GM23338 (cell line): ENCODE data around the gene TPST2. TPM values are rescaled to one million over a fixed set of nuclear protein-coding genes. Genes with fewer than 3 reads are reported as not detected.

Experiments
- ATAC-seq: fragments of 200-7000 bp; cut with Tn5 transposase; 3 replicates; pipeline ENCODE4 v1.9.1; 2020
- DNase-seq: peaks from one replicate; pipeline ENCODE4 v3.0.0-alpha.2; 2015; ENCODE audit warnings: low spot score
- H2AFZ ChIP-seq: fragments of 200-600 bp; sonication (generic); 2 replicates; pipeline ENCODE4 v1.8.0; 2016; ENCODE audit warnings: antibody characterized with exemption, mild to moderate bottlenecking, moderate library complexity
- H3F3A ChIP-seq: fragments of 200-600 bp; sonication (generic); replicated peaks from 2 replicates; pipeline ENCODE4 v1.8.0; 2017; ENCODE audit warnings: antibody characterized with exemption, mixed run types, low read depth
- H3K27ac ChIP-seq: fragments of 200-600 bp; sonication (generic); 2 replicates; pipeline ENCODE4 v1.6.1; 2016; ENCODE audit warnings: low read depth
- H3K27me3 ChIP-seq: fragments of 200-600 bp; sonication (generic); 2 replicates; pipeline ENCODE4 v1.8.0; 2016; ENCODE audit warnings: mild to moderate bottlenecking, mixed run types, moderate library complexity; ENCODE audit not compliant: insufficient read depth
- H3K36me3 ChIP-seq: fragments of 200-600 bp; sonication (generic); 2 replicates; pipeline ENCODE4 v1.8.0; 2016; ENCODE audit warnings: mild to moderate bottlenecking; ENCODE audit not compliant: insufficient read depth
- H3K4me1 ChIP-seq: fragments of 200-600 bp; sonication (generic); 2 replicates; pipeline ENCODE4 v1.8.0; 2016; ENCODE audit warnings: mild to moderate bottlenecking, moderate library complexity; ENCODE audit not compliant: insufficient read depth
- H3K4me2 ChIP-seq: fragments of 200-600 bp; sonication (generic); 2 replicates; pipeline ENCODE4 v1.7.1; 2017; ENCODE audit warnings: mixed run types
- H3K4me3 ChIP-seq: fragments of 200-600 bp; sonication (generic); 2 replicates; pipeline ENCODE4 v1.6.1; 2016; ENCODE audit warnings: mixed run types
- H3K79me2 ChIP-seq: fragments of 200-600 bp; sonication (generic); replicated peaks from 2 replicates; pipeline ENCODE4 v1.8.0; 2017; ENCODE audit warnings: mild to moderate bottlenecking; ENCODE audit not compliant: insufficient read depth
- H3K9me2 ChIP-seq: fragments of 200-600 bp; sonication (generic); 2 replicates; pipeline ENCODE4 v1.8.0; 2017; ENCODE audit not compliant: insufficient read depth
- H4K20me1 ChIP-seq: fragments of 200-600 bp; sonication (generic); replicated peaks from 2 replicates; pipeline ENCODE4 v1.8.0; 2017; ENCODE audit warnings: mild to moderate bottlenecking; ENCODE audit not compliant: insufficient read depth
- H3K27ac Mint-ChIP-seq: 2 replicates; pipeline ENCODE4 v1.8.0; 2020; ENCODE audit warnings: inconsistent platforms, mild to moderate bottlenecking, moderate library complexity, mixed read lengths
- H3K27me3 Mint-ChIP-seq: 3 replicates; pipeline ENCODE4 v1.8.0; 2022; ENCODE audit warnings: low read depth, mild to moderate bottlenecking, moderate library complexity, mixed read lengths, inconsistent platforms; ENCODE audit not compliant: insufficient read depth, poor library complexity
- H3K36me3 Mint-ChIP-seq: 3 replicates; pipeline ENCODE4 v1.8.0; 2021; ENCODE audit warnings: low read depth, mild to moderate bottlenecking, inconsistent platforms, moderate library complexity, mixed read lengths
- H3K4me1 Mint-ChIP-seq: 3 replicates; pipeline ENCODE4 v1.8.0; 2020; ENCODE audit warnings: mild to moderate bottlenecking, inconsistent platforms, mixed read lengths
- H3K4me3 Mint-ChIP-seq: 3 replicates; pipeline ENCODE4 v1.8.0; 2021; ENCODE audit warnings: moderate library complexity, mild to moderate bottlenecking, inconsistent platforms, mixed read lengths
- H3K9me3 Mint-ChIP-seq: 3 replicates; pipeline ENCODE4 v1.8.0; 2020; ENCODE audit warnings: moderate library complexity, mild to moderate bottlenecking, inconsistent platforms, mixed read lengths
- CREB1 ChIP-seq: fragments of 250-450 bp; sonication (Bioruptor Pico); IDR thresholded peaks from 2 replicates; pipeline ENCODE4 v1.5.0; 2020; ENCODE audit warnings: low read depth, mild to moderate bottlenecking, moderate library complexity
- EZH2 ChIP-seq: fragments of 200-600 bp; sonication (generic); IDR thresholded peaks from one replicate; pipeline ENCODE4 v1.8.0; 2017; ENCODE audit warnings: antibody characterized with exemption, mild to moderate bottlenecking, low read depth; ENCODE audit not compliant: unreplicated experiment
- EZH2phosphoT487 ChIP-seq: fragments of 200-600 bp; sonication (generic); IDR thresholded peaks from one replicate; pipeline ENCODE4 v1.8.1; 2018; ENCODE audit warnings: antibody characterized with exemption; ENCODE audit not compliant: unreplicated experiment
- JUNB ChIP-seq: IDR thresholded peaks from one replicate; pipeline ENCODE4 v1.6.1; 2016; ENCODE audit warnings: antibody characterized with exemption; ENCODE audit not compliant: unreplicated experiment
- NANOG ChIP-seq: IDR thresholded peaks from 2 replicates; pipeline ENCODE4 v1.6.1; 2016; ENCODE audit warnings: antibody characterized with exemption, borderline replicate concordance
- POLR2AphosphoS5 ChIP-seq: IDR thresholded peaks from 2 replicates; pipeline ENCODE4 v1.6.1; 2016; ENCODE audit warnings: antibody characterized with exemption, low read depth
- STAT1 ChIP-seq: IDR thresholded peaks from one replicate; pipeline ENCODE4 v1.6.1; 2016; ENCODE audit warnings: antibody characterized with exemption; ENCODE audit not compliant: unreplicated experiment
- ZNF114 ChIP-seq: fragments of 250-450 bp; sonication (Bioruptor Pico); IDR thresholded peaks from 2 replicates; pipeline ENCODE4 v1.5.0; 2020; ENCODE audit warnings: mild to moderate bottlenecking, moderate library complexity
- ZNF331 ChIP-seq: fragments of 250-450 bp; sonication (Bioruptor Pico); IDR thresholded peaks from 2 replicates; pipeline ENCODE4 v1.5.0; 2020; ENCODE audit warnings: low read depth, mild to moderate bottlenecking, moderate library complexity
- polyA plus RNA-seq: library from polyadenylated mRNA; unstranded; fragments of >200 nt; fragmentation: Nextera tagmentation; extraction: Ambion mirVana; gene quantifications from 2 replicates; pipeline ENCODE4 v1.2.1, GENCODE V29; 2016
- total RNA-seq: library from RNA; depleted of rRNA; stranded (reverse); fragments of >200 nt; shearing (Covaris generic); gene quantifications from 2 replicates; pipeline ENCODE4 v1.2.3, GENCODE V29; 2014
- TF ChIP-seq, protein P1 (sequence below), 2 experiments: fragments of 200-600 bp in 1 of 2; sonication (generic) in 1 of 2; conservative IDR thresholded peaks; 2 replicates each; pipeline versions ENCODE4 v1.5.1 to v1.6.1; 2016 to 2017; ENCODE audit warnings: antibody characterized with exemption in 2 of 2, low read depth in 2 of 2, mild to moderate bottlenecking in 2 of 2, moderate library complexity in 1 of 2
- TF ChIP-seq, protein P2 (sequence below): IDR thresholded peaks from 2 replicates; pipeline ENCODE4 v1.6.1; 2016; ENCODE audit warnings: antibody characterized with exemption
- TF ChIP-seq, protein P3 (sequence below): IDR thresholded peaks from one replicate; pipeline ENCODE4 v1.6.1; 2018; ENCODE audit warnings: antibody characterized with exemption; ENCODE audit not compliant: unreplicated experiment

The TPST2 gene
- total and polyA plus RNA-seq, 2 experiments from 2014 or later, result 37.9 to 127 TPM

DNA sequence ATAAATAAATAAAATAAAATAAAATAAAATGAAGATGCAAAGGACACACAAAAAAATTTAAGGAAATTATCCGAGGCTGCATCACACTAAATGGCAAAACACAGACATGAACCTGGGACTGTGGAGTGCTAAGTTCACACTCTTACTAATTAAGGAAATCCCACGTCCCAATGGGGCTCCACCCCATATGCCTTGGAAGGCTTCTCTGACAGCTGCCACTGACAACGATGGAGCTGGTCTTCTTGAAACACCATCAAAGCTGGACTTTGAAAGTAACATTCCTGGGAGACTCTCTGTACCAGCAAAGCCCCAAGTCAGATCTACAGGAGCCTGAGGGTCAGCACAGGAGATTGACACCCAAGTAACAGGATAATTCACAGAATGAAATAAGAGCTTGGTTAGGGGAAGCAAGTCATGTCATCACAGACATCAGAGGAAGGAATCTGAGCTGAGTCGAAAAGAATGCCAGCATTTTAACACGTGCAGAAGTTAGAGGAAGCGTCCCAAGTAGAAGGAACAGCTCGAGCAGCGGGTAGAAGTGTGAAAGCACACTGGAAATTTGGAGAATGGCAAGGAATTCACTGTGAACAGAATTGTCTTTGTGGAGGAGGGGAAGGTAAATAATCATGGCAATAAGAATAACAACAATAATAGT, 13.8 kb downstream of the TPST2 start:
- peaks cover 39% of the 10 kb centered on the region for H3K36me3 Mint-ChIP-seq
- Histone ChIP-seq H2AFZ (no peak overlapping the region), H3K9me2 (no peaks in the 10 kb centered on the region), H3K4me1 (peaks cover 64% of the 10 kb centered on the region), H3K36me3 (no peaks in the 10 kb centered on the region), H4K20me1 (peaks cover 6% of the 10 kb centered on the region; the same call in 1 of the 2 replicates), H3K4me3 (no peak overlapping the region), H3K4me2 (no peak overlapping the region), H3K27ac (no peak overlapping the region; the same call in 1 of the 2 replicates), H3F3A (peaks cover 20% of the 10 kb centered on the region; the same call in 1 of the 2 replicates), H3K79me2 (peaks cover 97% of the 10 kb centered on the region), H3K27me3 (no peaks in the 10 kb centered on the region)
- no peak overlapping the region for H3K4me3 Mint-ChIP-seq
- H3K9me3 Mint-ChIP-seq, result no peaks in the 10 kb centered on the region; the same call in 2 of the 3 replicates
- ATAC-seq (no peak), DNase-seq (no peak)
- peaks cover 75% of the 10 kb centered on the region for H3K4me1 Mint-ChIP-seq
- peaks cover 8% of the 10 kb centered on the region for H3K27me3 Mint-ChIP-seq
- H3K27ac Mint-ChIP-seq, result no peak overlapping the region
- TF ChIP-seq, protein P1, sequence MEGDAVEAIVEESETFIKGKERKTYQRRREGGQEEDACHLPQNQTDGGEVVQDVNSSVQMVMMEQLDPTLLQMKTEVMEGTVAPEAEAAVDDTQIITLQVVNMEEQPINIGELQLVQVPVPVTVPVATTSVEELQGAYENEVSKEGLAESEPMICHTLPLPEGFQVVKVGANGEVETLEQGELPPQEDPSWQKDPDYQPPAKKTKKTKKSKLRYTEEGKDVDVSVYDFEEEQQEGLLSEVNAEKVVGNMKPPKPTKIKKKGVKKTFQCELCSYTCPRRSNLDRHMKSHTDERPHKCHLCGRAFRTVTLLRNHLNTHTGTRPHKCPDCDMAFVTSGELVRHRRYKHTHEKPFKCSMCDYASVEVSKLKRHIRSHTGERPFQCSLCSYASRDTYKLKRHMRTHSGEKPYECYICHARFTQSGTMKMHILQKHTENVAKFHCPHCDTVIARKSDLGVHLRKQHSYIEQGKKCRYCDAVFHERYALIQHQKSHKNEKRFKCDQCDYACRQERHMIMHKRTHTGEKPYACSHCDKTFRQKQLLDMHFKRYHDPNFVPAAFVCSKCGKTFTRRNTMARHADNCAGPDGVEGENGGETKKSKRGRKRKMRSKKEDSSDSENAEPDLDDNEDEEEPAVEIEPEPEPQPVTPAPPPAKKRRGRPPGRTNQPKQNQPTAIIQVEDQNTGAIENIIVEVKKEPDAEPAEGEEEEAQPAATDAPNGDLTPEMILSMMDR (conservative IDR thresholded peaks at IDR 0.05; ENCODE audit: low read depth in 2 of 2), result no peak

DNA sequence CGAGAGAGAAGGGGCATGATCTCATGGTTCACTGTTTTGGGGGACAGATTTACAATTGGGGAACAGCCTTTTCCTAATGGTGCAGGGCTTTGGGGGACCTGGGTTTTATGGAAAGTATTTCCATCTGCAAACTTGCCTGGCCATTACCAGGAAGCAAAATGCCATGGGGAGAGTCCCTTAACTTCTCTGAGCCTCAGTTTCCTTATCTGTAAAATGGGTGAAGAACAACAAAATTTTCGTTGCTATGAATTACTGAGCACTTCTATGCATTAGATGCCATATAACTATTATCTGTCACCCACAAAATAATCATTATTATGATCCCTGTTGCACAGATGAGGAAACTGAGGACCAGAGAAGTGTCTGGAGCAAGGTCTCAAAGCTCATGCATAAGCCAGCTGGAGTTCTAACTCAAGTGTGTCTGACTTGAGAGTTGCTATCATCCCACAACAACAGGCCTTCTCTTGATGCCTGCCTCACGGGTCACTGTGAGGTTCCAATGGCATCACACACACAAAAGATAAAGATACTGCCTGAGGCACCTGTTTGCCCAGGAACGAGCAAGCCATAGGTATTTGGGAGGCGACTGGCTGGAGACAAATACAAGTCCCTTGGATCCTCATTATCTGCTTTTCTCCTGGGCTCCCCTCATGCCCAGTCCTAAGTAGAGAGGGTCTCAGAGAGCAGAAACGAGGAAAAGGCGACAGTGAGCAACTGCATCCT, 15.8 kb downstream of the TPST2 start:
- Histone ChIP-seq H3F3A (peaks cover 22% of the 10 kb centered on the region), H3K27ac (peak overlapping the region; percentile 46), H3K27me3 (no peaks in the 10 kb centered on the region), H3K36me3 (no peaks in the 10 kb centered on the region), H2AFZ (no peak overlapping the region), H4K20me1 (peaks cover 6% of the 10 kb centered on the region; the same call in 1 of the 2 replicates), H3K4me1 (peaks cover 60% of the 10 kb centered on the region), H3K79me2 (peaks cover 98% of the 10 kb centered on the region), H3K4me2 (peak overlapping the region; percentile 49), H3K9me2 (no peaks in the 10 kb centered on the region), H3K4me3 (no peak overlapping the region)
- Mint-ChIP-seq H3K4me1 (peaks cover 70% of the 10 kb centered on the region), H3K27me3 (peaks cover 8% of the 10 kb centered on the region), H3K27ac (peak overlapping the region; percentile 75), H3K36me3 (peaks cover 52% of the 10 kb centered on the region), H3K4me3 (no peak overlapping the region; the same call in 2 of the 3 replicates), H3K9me3 (no peaks in the 10 kb centered on the region; the same call in 2 of the 3 replicates)
- no peak for ATAC-seq
- TF ChIP-seq EZH2phosphoT487, result no peak
- no peak for TF ChIP-seq ZNF331 (CRISPR knock-in tag)
- TF ChIP-seq ZNF114, result no peak
- TF ChIP-seq, protein P1 (conservative IDR thresholded peaks at IDR 0.05; ENCODE audit: low read depth in 2 of 2), result no peak
- no peak for TF ChIP-seq CREB1 (CRISPR knock-in tag)
- no peak for TF ChIP-seq STAT1
- no peak for TF ChIP-seq NANOG
- TF ChIP-seq EZH2, result no peak
- TF ChIP-seq POLR2AphosphoS5, result no peak
- no peak for TF ChIP-seq JUNB
- TF ChIP-seq, protein P2, sequence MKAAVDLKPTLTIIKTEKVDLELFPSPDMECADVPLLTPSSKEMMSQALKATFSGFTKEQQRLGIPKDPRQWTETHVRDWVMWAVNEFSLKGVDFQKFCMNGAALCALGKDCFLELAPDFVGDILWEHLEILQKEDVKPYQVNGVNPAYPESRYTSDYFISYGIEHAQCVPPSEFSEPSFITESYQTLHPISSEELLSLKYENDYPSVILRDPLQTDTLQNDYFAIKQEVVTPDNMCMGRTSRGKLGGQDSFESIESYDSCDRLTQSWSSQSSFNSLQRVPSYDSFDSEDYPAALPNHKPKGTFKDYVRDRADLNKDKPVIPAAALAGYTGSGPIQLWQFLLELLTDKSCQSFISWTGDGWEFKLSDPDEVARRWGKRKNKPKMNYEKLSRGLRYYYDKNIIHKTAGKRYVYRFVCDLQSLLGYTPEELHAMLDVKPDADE, result no peak
- TF ChIP-seq, protein P3, sequence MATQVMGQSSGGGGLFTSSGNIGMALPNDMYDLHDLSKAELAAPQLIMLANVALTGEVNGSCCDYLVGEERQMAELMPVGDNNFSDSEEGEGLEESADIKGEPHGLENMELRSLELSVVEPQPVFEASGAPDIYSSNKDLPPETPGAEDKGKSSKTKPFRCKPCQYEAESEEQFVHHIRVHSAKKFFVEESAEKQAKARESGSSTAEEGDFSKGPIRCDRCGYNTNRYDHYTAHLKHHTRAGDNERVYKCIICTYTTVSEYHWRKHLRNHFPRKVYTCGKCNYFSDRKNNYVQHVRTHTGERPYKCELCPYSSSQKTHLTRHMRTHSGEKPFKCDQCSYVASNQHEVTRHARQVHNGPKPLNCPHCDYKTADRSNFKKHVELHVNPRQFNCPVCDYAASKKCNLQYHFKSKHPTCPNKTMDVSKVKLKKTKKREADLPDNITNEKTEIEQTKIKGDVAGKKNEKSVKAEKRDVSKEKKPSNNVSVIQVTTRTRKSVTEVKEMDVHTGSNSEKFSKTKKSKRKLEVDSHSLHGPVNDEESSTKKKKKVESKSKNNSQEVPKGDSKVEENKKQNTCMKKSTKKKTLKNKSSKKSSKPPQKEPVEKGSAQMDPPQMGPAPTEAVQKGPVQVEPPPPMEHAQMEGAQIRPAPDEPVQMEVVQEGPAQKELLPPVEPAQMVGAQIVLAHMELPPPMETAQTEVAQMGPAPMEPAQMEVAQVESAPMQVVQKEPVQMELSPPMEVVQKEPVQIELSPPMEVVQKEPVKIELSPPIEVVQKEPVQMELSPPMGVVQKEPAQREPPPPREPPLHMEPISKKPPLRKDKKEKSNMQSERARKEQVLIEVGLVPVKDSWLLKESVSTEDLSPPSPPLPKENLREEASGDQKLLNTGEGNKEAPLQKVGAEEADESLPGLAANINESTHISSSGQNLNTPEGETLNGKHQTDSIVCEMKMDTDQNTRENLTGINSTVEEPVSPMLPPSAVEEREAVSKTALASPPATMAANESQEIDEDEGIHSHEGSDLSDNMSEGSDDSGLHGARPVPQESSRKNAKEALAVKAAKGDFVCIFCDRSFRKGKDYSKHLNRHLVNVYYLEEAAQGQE, result no peak
- DNase-seq, result no peak
